ENCODE results near the gene ACTG2.
"Not testable (repeated sequence)": the region's sequence is repeated elsewhere in the genome, so short reads cannot be mapped to it uniquely, and the experiment has no call there.

The ACTG2 gene

DNA sequence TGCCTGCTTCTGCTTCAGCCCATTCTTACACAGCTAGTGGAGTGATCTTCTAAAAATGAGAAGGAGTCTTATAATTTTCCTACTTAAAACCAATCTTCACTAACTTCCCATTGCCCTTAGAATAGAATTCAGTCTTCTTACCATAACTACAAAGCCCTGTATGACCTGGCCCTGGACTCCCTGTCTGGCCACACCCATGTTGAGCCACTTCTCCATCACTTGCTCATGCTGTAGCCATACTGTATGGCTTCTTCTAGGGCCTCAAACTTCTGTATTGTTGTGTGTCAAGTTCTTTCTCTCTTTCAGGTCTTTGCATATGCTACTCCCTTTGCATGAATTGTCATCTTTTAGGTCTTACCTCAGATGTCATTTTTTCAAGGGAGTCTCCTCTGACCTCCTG lies 45.1 kb downstream of the ACTG2 start:
- no peak for DNase-seq

DNA sequence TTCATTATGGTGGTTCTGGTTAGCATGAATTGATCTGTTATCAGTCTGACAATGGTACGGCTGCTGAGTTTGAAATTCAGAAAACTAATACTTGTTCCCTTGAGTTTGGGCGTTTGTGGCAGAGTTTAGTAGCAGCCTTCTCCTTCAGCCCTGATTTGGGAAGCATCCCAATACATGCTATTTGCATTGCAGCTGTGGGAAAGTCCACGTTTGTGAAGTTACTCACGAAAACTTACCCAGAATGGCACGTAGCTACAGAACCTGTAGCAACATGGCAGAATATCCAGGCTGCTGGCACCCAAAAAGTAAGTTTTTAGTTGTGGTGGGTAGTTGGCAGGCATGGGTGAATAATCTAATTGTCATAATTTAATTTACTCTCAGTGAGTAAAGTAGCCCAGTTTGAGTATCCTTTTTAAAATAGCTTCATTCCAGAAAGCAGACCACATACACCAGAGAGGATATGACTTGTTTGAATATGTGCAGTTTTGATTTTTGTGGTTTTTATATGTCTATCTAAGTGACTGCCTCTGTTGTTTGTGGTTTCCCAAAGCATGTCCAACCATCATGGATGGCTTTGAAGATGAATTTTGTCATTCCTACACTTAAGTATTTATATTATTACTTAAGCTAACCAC lies 46.0 kb downstream of the ACTG2 start:
- peak; percentile 46 for DNase-seq

- peak; percentile 37 for DNase-seq
Observed at GRCh38 chr2:73939419-73939818, 46.6 kb downstream of the ACTG2 start.

DNA sequence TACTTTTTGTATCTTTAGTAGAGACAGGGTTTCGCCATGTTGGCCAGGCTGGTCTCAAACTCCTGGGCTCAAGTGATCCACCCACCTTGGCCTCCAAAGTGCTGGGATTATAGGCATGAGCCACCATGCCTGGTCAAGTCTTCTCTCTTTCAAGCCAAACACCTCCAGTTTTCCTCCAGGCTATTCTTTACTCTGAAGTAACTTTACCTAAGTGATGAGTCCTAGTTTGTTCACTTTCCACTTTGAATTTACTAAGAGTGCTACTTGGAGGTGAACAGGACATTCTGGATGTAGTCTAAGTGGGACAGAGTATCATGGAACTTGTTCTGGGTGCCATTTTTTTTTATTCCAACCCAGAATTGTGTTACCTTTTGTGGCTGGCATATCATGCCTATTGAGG lies 47.3 kb downstream of the ACTG2 start:
- not testable (repeated sequence) for DNase-seq

GRCh38 chr2:73942664-73943063 lies 49.9 kb downstream of the ACTG2 start:
- no peak for DNase-seq

- DNase-seq = no peak
Observed at GRCh38 chr2:73944714-73945113, 51.9 kb downstream of the ACTG2 start.

GRCh38 chr2:73946215-73946614 lies 53.4 kb downstream of the ACTG2 start:
- DNase-seq = no peak

DNA sequence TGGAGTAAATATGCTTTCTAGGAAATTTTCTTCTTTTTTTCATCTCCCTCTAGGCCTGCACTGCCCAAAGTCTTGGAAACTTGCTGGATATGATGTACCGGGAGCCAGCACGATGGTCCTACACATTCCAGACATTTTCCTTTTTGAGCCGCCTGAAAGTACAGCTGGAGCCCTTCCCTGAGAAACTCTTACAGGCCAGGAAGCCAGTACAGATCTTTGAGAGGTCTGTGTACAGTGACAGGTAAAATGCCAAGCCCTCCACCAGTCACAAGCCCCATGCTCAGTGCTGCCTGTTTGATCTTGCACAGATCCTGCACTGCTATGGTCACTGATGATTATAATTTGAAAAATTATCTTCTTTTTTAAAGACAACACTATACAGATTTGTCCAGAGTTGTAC lies 53.9 kb downstream of the ACTG2 start:
- DNase-seq = no peak

DNA sequence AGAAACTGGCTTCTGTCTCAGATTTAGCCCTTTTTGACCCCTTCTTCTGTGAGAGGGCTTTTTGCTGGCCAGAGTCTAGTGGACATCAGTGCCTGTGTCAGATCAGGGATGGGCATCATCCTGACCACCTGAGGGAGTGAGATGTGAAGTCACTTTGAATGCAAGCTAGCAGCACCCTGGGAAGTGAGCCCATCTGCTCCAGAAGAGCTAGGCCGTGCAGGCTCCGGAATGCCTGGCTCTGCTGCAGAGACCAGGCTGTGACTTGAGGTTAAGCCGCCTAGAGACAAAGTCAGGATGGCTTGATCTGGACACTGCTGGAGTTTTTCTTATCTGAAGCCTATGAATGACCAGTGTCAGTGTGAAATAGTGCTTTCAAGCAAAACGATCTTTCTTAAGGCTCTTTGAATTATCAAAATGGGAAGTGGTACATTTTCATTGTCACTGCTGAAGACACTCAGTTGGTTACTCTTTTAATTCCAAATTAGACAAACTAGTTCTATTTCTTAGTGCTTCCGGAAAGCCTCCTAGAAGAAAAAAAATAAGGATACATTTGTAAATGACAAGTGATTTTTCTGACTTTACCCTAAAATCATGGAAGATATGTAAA lies 54.7 kb downstream of the ACTG2 start:
- no peak for DNase-seq

DNA sequence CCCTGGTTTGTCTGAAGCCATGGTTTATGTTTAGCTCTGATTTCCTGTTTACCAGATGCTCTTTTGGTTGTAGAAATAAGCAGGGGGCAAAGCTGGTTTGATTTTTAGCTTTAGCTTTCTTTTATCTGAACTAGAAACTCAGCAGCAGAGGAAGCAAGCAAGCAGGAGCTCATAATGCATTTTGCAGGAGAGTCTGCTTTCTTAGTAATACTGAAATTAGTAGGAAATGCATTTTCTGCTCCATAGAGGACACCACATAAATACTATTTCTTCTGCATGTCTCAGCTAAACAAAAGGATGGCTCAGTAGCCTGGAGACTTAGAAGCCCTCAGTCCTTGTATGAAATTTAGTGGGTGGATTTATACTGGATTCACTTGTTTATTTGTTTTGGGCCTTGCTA lies 57.0 kb downstream of the ACTG2 start:
- no peak for DNase-seq

GRCh38 chr2:73952499-73953446 lies 60.0 kb downstream of the ACTG2 start:
- peak; percentile 56 for DNase-seq

- no peak for DNase-seq
Observed at GRCh38 chr2:73956218-73956865, 63.5 kb downstream of the ACTG2 start.

DNA sequence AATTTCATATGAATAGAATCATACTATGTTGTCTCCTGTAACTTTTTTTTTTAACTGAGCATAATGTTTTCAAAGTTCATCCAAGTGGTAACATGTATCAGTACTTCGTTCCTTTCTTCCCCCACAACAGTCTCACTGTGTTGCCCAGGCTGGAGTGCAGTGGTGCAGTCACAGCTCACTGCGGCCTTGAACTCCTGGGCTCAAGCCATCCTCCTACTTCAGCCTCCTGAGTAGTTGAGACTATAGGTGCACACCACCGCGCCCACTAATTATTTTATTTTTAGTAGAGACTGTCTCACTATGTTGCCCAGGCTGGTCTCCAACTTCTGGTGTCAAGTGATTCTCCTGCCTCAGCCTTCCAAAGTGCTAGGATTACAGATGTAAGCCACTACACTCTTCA lies 68.5 kb downstream of the ACTG2 start:
- DNase-seq = no peak

DNA sequence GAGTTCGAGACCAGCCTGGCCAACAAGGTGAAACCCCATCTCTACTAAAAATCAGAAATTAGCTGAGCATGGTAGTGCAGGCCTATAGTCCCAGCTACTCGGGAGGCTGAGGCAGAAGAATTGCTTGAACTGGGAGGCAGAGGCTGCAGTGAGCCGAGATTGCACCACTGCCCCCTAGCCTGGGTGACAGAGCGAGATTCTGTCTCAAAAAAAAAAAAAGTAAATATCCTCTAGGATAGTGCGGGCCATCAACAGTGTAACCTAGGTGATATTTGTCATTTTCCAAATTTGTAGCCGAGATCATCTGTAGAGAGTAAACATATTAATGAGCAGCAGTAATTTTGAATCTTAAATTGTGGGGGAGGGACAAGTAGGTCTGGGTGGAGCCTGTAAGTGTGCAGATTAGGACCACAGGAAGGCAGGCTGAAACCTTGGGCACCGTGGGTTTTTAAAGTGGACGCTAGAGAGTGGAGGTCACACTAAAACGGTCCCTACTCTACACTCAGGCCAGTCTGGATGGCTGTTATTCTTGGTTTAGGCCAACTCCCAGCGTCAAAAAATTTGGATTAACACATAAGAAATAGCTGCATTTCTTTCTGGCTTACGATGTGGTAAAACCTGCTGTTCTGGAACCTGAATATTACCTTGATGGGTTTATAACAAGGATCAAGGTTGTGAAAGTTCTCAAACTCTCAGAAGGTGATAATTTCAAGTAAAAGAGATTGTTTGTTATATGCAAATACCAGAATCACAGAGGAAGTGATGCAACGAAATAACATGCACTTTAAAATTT lies 69.2 kb downstream of the ACTG2 start:
- DNase-seq = no peak

- no peak for DNase-seq
Observed at GRCh38 chr2:73962798-73963197, 70.0 kb downstream of the ACTG2 start.

GRCh38 chr2:73963385-73964120 lies 70.7 kb downstream of the ACTG2 start:
- DNase-seq = no peak

DNA sequence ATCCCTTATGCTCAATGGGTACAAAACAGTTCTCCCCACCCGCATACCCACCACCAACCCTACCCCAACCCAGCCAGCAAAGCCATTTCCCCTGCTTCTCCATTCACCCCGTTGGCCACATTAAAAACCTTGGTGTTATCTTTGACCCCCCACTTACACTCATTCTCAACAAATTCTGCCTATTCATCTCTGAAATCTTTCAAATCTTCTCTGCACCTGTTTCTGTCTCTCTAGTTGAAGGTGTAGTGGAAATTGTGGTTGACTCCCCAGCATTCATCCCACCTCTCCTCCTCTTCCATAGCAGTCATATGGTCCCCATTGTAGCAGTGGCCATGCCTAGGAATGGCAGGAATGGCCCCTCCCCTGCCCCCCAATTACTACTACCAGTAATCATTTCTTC lies 71.4 kb downstream of the ACTG2 start:
- DNase-seq = no peak

DNA sequence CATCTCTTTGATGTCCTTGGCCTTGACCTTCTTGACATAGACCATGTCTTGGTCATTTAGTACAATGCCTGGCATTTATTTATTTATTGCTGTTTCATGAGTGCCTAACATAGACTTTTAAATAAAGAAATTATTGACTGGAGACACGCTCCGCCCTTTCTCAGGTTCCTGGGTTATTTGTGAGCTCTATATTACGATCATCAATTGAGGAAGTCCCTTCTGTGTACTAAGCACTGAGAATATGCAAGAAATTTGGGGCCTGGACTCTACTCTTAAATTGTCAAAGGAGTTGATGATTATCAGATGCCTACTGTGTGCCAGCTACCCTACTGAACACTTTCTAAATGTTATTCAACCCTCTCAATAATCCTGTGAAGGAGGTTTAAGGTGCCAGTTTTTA lies 72.2 kb downstream of the ACTG2 start:
- DNase-seq = no peak

GRCh38 chr2:73968357-73968937 lies 75.6 kb downstream of the ACTG2 start:
- DNase-seq = no peak

- no peak for DNase-seq
Observed at GRCh38 chr2:73969356-73969755, 76.5 kb downstream of the ACTG2 start.
